ENCODE measurements around the gene P3H4. TPM values are rescaled to one million over a fixed set of nuclear protein-coding genes. Genes with fewer than 3 reads are reported as not detected.
A peak's percentile ranks its signal among the peaks of the same experiment; 100 is the strongest.

P3H4 gene
- total and polyA plus RNA-seq, 2 of the 4 experiments (the other 2 are of a cell fraction), result 21.5 to 66.7 TPM

DNA sequence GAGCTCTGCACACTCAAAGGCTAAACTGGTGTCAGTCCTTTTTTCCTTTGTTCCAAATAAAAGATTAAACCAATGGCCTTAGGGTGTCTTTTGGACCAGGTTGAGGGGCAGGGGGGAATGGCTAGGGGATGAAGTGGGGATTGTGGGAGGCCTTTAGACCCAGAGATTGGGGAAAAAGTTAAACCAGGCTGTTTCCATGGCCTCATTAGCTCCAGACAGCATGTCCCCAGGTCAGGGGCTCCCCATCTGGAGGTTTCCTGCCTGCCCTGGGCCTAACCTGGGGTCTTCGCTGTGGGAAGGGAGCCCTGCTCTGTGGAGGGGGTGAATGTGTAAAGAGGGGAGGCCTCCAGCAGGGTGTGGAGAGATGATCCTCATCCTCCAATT, 11.4 kb upstream of the P3H4 start:
- Histone ChIP-seq H2AFZ (replicated peaks; ENCODE audit: low read length, poor library complexity) (peak overlapping the region; percentile 14), H2BK120ac (ENCODE audit: low read depth, low read length) (no peak overlapping the region), H4K5ac (ENCODE audit: low read depth, low read length) (no peak overlapping the region), H3K9me1 (ENCODE audit: insufficient read depth, low read length) (peaks cover 9% of the 10 kb centered on the region), H4K91ac (ENCODE audit: insufficient read depth, low read depth, low read length) (no peak overlapping the region), H3K4me2 (ENCODE audit: low read depth, low read length) (no peak overlapping the region), H2AK5ac (ENCODE audit: low read depth, low read length) (no peak overlapping the region), H4K8ac (ENCODE audit: low read depth in 2 of 2, low read length in 2 of 2) (0 out of 4 replicates have a peak overlapping the region, but pooled peaks of 1 of the 2 experiments have one; percentile 2), H3K9ac (ENCODE audit: low read depth, low read length) (no peak overlapping the region), H3K14ac (replicated peaks; ENCODE audit: low read depth, low read length) (no peak overlapping the region), H4K20me1 (ENCODE audit: insufficient read depth, low read length) (peaks cover 35% of the 10 kb centered on the region), H3K4ac (ENCODE audit: low read depth, low read length) (no peak overlapping the region), H2AK9ac (replicated peaks; ENCODE audit: low read depth, low read length, poor library complexity) (no peak overlapping the region), H3K27me3 (ENCODE audit: control insufficient read depth, insufficient read depth, low read length) (no peaks in the 10 kb centered on the region), H3K56ac (ENCODE audit: extremely low read depth, insufficient read depth, low read length) (no peak overlapping the region), H3K18ac (ENCODE audit: low read depth, low read length) (no peak overlapping the region), H3K4me1 (ENCODE audit: control insufficient read depth, insufficient read depth, low read length) (peaks cover 2% of the 10 kb centered on the region; the same call in 1 of the 2 replicates), H2BK20ac (ENCODE audit: low read depth, low read length) (no peak overlapping the region), H3K9me3 (ENCODE audit: control insufficient read depth, insufficient read depth, low read length) (no peaks in the 10 kb centered on the region), H3K27ac (ENCODE audit: insufficient read depth, low read length) (no peak overlapping the region), H3K36me3 (ENCODE audit: control insufficient read depth, insufficient read depth, low read length) (peaks cover 47% of the 10 kb centered on the region), H3K23ac (ENCODE audit: low read depth, low read length) (no peak overlapping the region), H2BK15ac (ENCODE audit: low read depth, low read length) (no peak overlapping the region), H2BK5ac (ENCODE audit: low read depth, low read length, poor library complexity, severe bottlenecking) (no peak overlapping the region), H3K4me3 (ENCODE audit: insufficient read depth, low read depth, low read length) (no peak overlapping the region), H3K79me1 (ENCODE audit: low read depth in 1 of 2, low read length in 2 of 2) (peaks cover 6 to 43% of the 10 kb centered on the region in 2 experiments)
- in situ Hi-C loops (cut with MboI; ENCODE audit: low sequenced_read_pairs), result no loop called here
- no peak for DNase-seq
- CTCF ChIA-PET, result no interaction called here
- intact Hi-C loops (cut with micrococcal nuclease), result no loop called here
- peak; percentile 12 for ATAC-seq (ENCODE audit: low read depth)
- dilution Hi-C loops (cut with HindIII; ENCODE audit: low sequenced_read_pairs, unreplicated experiment), result no loop called here
- no CpG with 5 or more reads among the region's 1 CpG for WGBS, 2 experiments (ENCODE audit: extremely low coverage in 2 of 2, insufficient read length in 1 of 2)
- POLR2A ChIA-PET (ENCODE audit: unreplicated experiment), result interaction anchor here (1.5 kb wide), 1 partner anchor 8 kb away, joined by 3 read pairs; no protein-coding TSS in a partner anchor
- TF ChIP-seq, protein P1, sequence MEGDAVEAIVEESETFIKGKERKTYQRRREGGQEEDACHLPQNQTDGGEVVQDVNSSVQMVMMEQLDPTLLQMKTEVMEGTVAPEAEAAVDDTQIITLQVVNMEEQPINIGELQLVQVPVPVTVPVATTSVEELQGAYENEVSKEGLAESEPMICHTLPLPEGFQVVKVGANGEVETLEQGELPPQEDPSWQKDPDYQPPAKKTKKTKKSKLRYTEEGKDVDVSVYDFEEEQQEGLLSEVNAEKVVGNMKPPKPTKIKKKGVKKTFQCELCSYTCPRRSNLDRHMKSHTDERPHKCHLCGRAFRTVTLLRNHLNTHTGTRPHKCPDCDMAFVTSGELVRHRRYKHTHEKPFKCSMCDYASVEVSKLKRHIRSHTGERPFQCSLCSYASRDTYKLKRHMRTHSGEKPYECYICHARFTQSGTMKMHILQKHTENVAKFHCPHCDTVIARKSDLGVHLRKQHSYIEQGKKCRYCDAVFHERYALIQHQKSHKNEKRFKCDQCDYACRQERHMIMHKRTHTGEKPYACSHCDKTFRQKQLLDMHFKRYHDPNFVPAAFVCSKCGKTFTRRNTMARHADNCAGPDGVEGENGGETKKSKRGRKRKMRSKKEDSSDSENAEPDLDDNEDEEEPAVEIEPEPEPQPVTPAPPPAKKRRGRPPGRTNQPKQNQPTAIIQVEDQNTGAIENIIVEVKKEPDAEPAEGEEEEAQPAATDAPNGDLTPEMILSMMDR (conservative IDR thresholded peaks at IDR 0.05; ENCODE audit: low read depth, low read length), result no peak
- TF ChIP-seq BHLHE40 (IDR thresholded peaks at IDR 0.05; ENCODE audit: low read depth, low read length) (no peak), MAFK (IDR thresholded peaks at IDR 0.05; ENCODE audit: low read depth, low read length) (no peak), RAD21 (IDR thresholded peaks at IDR 0.05; ENCODE audit: low read length) (no peak), SMC3 (IDR thresholded peaks at IDR 0.05; ENCODE audit: low read depth, low read length) (no peak), RCOR1 (IDR thresholded peaks at IDR 0.05; ENCODE audit: insufficient replicate concordance, low read length) (no peak), POLR2A (IDR thresholded peaks at IDR 0.05; ENCODE audit: low read depth, low read length) (no peak), CEBPB (IDR thresholded peaks at IDR 0.05; ENCODE audit: low read depth, low read length) (no peak), MAZ (IDR thresholded peaks at IDR 0.05; ENCODE audit: borderline replicate concordance, low read depth, low read length) (no peak), FOS (IDR thresholded peaks at IDR 0.05; ENCODE audit: low read depth, low read length) (no peak), NFE2L2 (IDR thresholded peaks at IDR 0.05; ENCODE audit: low read depth, low read length) (no peak), RFX5 (IDR thresholded peaks at IDR 0.05; ENCODE audit: low read depth, low read length) (no peak), MXI1 (IDR thresholded peaks at IDR 0.05; ENCODE audit: borderline replicate concordance, low read depth, low read length) (no peak)
- TF ChIP-seq, protein P2, sequence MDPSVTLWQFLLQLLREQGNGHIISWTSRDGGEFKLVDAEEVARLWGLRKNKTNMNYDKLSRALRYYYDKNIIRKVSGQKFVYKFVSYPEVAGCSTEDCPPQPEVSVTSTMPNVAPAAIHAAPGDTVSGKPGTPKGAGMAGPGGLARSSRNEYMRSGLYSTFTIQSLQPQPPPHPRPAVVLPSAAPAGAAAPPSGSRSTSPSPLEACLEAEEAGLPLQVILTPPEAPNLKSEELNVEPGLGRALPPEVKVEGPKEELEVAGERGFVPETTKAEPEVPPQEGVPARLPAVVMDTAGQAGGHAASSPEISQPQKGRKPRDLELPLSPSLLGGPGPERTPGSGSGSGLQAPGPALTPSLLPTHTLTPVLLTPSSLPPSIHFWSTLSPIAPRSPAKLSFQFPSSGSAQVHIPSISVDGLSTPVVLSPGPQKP (IDR thresholded peaks at IDR 0.05; ENCODE audit: borderline replicate concordance, low read depth, low read length), result no peak
- TF ChIP-seq, protein P3, sequence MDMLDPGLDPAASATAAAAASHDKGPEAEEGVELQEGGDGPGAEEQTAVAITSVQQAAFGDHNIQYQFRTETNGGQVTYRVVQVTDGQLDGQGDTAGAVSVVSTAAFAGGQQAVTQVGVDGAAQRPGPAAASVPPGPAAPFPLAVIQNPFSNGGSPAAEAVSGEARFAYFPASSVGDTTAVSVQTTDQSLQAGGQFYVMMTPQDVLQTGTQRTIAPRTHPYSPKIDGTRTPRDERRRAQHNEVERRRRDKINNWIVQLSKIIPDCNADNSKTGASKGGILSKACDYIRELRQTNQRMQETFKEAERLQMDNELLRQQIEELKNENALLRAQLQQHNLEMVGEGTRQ (IDR thresholded peaks at IDR 0.05; ENCODE audit: low read depth, low read length), result no peak
- no TSS peak for BruUV-seq (replicated peaks)

Measured in IMR-90 (cell line).